HG02973 (cell line): ENCODE data around the gene PER1.

ENCODE experiments used
- ATAC-seq: cut with Tn5 transposase; IDR thresholded peaks from one replicate; pipeline ENCODE4 v1.9.1; 2021; ENCODE audit warnings: moderate library complexity; ENCODE audit not compliant: unreplicated experiment

Gene PER1

GRCh38 chr17:8095361-8095760 is 56.8 kb downstream of the PER1 start:
- ATAC-seq: no peak

DNA sequence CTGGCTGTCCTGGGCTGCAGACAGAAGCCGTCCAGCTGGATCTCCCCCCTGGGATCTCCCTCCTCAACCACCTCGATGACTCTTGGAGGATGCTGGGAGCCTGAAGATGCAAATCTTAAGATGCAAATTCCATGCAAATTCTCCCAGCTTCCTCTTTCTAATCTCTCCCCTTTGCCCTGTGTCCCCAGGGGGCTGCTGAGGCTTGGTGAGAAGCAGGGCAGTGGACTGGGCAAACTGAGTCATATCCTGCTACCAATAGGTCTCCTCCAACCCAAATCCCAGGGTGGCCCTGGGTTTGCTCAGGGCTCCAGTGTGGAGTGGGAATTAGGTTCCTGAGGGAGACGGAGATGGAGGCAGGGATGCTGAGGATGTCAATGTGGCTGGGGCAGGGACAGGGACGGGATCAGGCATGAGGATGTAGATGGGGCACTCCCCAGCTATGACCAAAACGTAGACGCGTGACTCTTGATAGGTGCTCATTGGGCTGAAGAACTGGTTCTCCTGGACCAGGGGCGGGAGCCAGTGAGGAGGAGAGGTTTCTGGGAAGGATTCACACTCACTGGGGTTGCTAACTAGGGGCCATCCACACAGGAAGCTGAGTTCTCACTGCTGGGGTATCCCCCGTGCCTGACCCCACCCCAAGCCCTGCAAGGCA is 61.0 kb downstream of the PER1 start:
- peak; percentile 43 for ATAC-seq
